CD4-positive, alpha-beta memory T cell (primary cell): ENCODE data around the gene COA8. TPM values are rescaled to one million over a fixed set of nuclear protein-coding genes. Genes with fewer than 3 reads are reported as not detected.

Experiments used
- CTCF ChIA-PET: fragments of 350-600 bp; sonication (Branson Sonifier 250); formaldehyde crosslinking; loops from one replicate; lab custom pipeline; 2021; ENCODE audit warnings: inconsistent platforms; ENCODE audit not compliant: partially characterized antibody; lab: Charles Lee
- POLR2A ChIA-PET: fragments of 350-600 bp; sonication (Branson Sonifier 250); formaldehyde crosslinking; loops from one replicate; lab custom pipeline; 2021; ENCODE audit not compliant: partially characterized antibody; lab: Charles Lee
- DNase-seq, 5 donors: peaks; one replicate each; pipeline versions ENCODE4 v3.0.0 to v3.0.0-alpha.2; 2020 to 2022; ENCODE audit warnings: mixed read lengths in 1 of 5
- H3K27ac ChIP-seq: one replicate; pipeline ENCODE4 v1.7.0; 2013; ENCODE audit warnings: low read depth, low read length
- H3K27me3 ChIP-seq: 2 replicates; pipeline ENCODE4 v1.7.0; 2013; ENCODE audit warnings: mild to moderate bottlenecking, low read length, moderate library complexity; ENCODE audit not compliant: insufficient read depth
- H3K36me3 ChIP-seq: 2 replicates; pipeline ENCODE4 v1.7.0; 2013; ENCODE audit warnings: mild to moderate bottlenecking, low read length, moderate library complexity; ENCODE audit not compliant: insufficient read depth
- H3K4me1 ChIP-seq: 2 replicates; pipeline ENCODE4 v1.7.0; 2013; ENCODE audit warnings: mild to moderate bottlenecking, low read length, moderate library complexity; ENCODE audit not compliant: insufficient read depth
- H3K4me3 ChIP-seq, 2 donors: one replicate each; pipeline ENCODE4 v1.7.0; 2013; ENCODE audit warnings: low read length in 2 of 2, mild to moderate bottlenecking in 1 of 2
- H3K9me3 ChIP-seq, 2 donors: one replicate each; pipeline ENCODE4 v1.7.0; 2013; ENCODE audit warnings: low read length in 2 of 2, control low read depth in 1 of 2; ENCODE audit not compliant: control insufficient read depth in 1 of 2
- H3K27ac Mint-ChIP-seq, 7 donors: one replicate each; pipeline ENCODE4 v1.8.0; 2020 to 2021; ENCODE audit warnings: mixed read lengths in 7 of 7, mild to moderate bottlenecking in 6 of 7, inconsistent platforms in 3 of 7, moderate library complexity in 3 of 7
- H3K27me3 Mint-ChIP-seq, 2 donors: one replicate each; pipeline ENCODE4 v1.8.0; 2020 to 2021; ENCODE audit warnings: mixed read lengths in 2 of 2
- H3K36me3 Mint-ChIP-seq, 2 donors: one replicate each; pipeline ENCODE4 v1.8.0; 2020 to 2021; ENCODE audit warnings: mixed read lengths in 2 of 2, inconsistent platforms in 1 of 2, mild to moderate bottlenecking in 1 of 2
- H3K4me1 Mint-ChIP-seq, 4 donors: one replicate each; pipeline ENCODE4 v1.8.0; 2020 to 2021; ENCODE audit warnings: mixed read lengths in 4 of 4, mild to moderate bottlenecking in 1 of 4
- H3K4me3 Mint-ChIP-seq, 8 donors: one replicate each; pipeline ENCODE4 v1.8.0; 2020 to 2021; ENCODE audit warnings: mixed read lengths in 8 of 8, mild to moderate bottlenecking in 7 of 8, moderate library complexity in 6 of 8, inconsistent platforms in 3 of 8
- H3K9me3 Mint-ChIP-seq, 8 donors: one replicate each; pipeline ENCODE4 v1.8.0; 2020 to 2021; ENCODE audit warnings: mixed read lengths in 8 of 8, mild to moderate bottlenecking in 5 of 8, inconsistent platforms in 3 of 8, moderate library complexity in 1 of 8
- intact Hi-C: fragments of 100-400 bp; cut with micrococcal nuclease; formaldehyde crosslinking; loops from one replicate; pipeline ENCODE4 v1.15.1; 2023
- polyA plus RNA-seq, 2 donors: library from polyadenylated mRNA; unstranded; fragments of 300-500 nt; fragmentation: Illumina TruSeq; gene quantifications; one replicate each; pipeline ENCODE4 v1.2.3, GENCODE V29; 2021
- total RNA-seq, 2 experiments: library from RNA; stranded (reverse); gene quantifications; one replicate each; pipeline ENCODE4 v1.2.3, GENCODE V29; 2021

The COA8 gene
- 10 to 100 TPM; 26.1 to 29.2 TPM for total RNA-seq
- 10 to 100 TPM; 52.9 to 63.9 TPM for polyA plus RNA-seq

DNA sequence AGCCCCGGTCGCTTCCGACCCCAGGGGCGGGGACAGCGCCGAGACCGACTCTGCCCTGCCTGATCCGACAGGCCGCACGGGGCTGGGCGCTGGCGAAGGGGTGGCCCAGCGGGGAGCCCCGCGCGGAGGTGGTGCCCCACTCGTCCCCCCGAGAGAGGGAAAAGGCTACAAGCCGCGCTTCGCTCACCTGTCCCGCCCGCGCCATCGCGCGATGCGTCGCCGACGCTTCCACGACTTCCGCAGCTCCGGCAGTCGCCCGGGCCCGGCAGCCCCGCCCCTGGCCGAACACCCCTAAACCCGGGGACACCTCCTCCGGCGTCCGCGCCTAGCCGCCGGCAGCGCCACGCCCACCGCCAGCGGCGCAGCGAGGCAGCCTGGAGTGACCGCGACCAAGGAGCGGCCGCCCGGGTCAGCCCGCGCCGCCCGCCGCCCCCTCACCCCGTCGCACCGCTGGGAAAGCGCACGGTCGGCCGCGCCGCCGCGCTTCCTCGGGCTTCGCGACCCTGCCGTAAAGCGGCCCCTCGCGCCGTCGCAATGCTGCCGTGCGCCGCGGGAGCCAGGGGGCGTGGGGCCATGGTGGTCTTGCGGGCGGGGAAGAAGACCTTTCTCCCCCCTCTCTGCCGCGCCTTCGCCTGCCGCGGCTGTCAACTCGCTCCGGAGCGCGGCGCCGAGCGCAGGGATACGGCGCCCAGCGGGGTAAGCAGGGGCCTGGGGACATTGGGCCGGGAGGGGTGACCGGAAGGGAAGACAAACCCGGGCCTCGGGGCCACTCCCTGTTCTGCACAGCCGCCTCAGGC, at the start of gene COA8, which contains the start of gene BAG5:
Gene COA8 (plus strand): TSS at position 532 of the 797 bp plus-strand sequence. CDS start 42 bp downstream, at position 574.
Gene BAG5 (minus strand): TSS at position 229 of the 797 bp plus-strand sequence. CDS start 1,493 bp downstream, outside the sequence.
- Histone ChIP-seq H3K36me3 (no peaks in the 10 kb centered on the region), H3K4me3 (peak within 1 kb of the TSS; percentile 84), H3K27me3 (no peaks in the 10 kb centered on the region), H3K9me3 (no peaks in the 10 kb centered on the region), H3K27ac (peak within 1 kb of the TSS; percentile 81), H3K4me1 (peaks cover 56% of the 10 kb centered on the region)
- DNase-seq = peak; percentile 88 to 93 (median 89)
- H3K36me3 Mint-ChIP-seq = peaks cover 12 to 44% of the 10 kb centered on the region in 2 donors
- H3K9me3 Mint-ChIP-seq = no peaks in the 10 kb centered on the region
- CTCF ChIA-PET = interaction anchor here (1.6 to 1.7 kb wide), 3 partner anchors 15 to 44 kb away, joined by 4 to 5 read pairs (median 4); no protein-coding TSS in a partner anchor
- intact Hi-C loops = loop anchor here (1.0 to 5.0 kb wide), 5 partner anchors 34 to 360 kb away; partner anchors contain the start of genes EIF5, KLC1, TRMT61A and XRCC3
- POLR2A ChIA-PET = interaction anchor here (0.6 to 5.5 kb wide), 11 partner anchors 11 to 178 kb away, joined by 3 to 31 read pairs (median 4); partner anchors contain the start of genes CKB, KLC1, MARK3 and TRMT61A
- H3K27ac Mint-ChIP-seq = peak within 1 kb of the TSS; percentile 93 to 98 (median 96)
- peaks cover 31 to 74% (median 56%) of the 10 kb centered on the region in 4 donors for H3K4me1 Mint-ChIP-seq
- no peaks in the 10 kb centered on the region for H3K27me3 Mint-ChIP-seq
- peak within 1 kb of the TSS; percentile 93 to 98 (median 94) for H3K4me3 Mint-ChIP-seq

- Histone ChIP-seq H3K9me3 (no peaks in the 10 kb centered on the region), H3K27me3 (no peaks in the 10 kb centered on the region), H3K27ac (no peak overlapping the region), H3K36me3 (no peaks in the 10 kb centered on the region), H3K4me3 (no peak overlapping the region), H3K4me1 (peaks cover 8% of the 10 kb centered on the region)
- intact Hi-C loops = no loop called here
- CTCF ChIA-PET = no interaction called here
- H3K4me1 Mint-ChIP-seq = peaks cover 2 to 15% (median 6%) of the 10 kb centered on the region in 4 donors
- H3K9me3 Mint-ChIP-seq = peaks cover 0 to 6% (median 0%) of the 10 kb centered on the region in 8 donors
- DNase-seq = no peak
- peak overlapping the region in 1 of 7 donors; percentile 55 for H3K27ac Mint-ChIP-seq
- peaks cover 0 to 3% of the 10 kb centered on the region in 2 donors for H3K27me3 Mint-ChIP-seq
- POLR2A ChIA-PET = no interaction called here
- peaks cover 3 to 12% of the 10 kb centered on the region in 2 donors for H3K36me3 Mint-ChIP-seq
- H3K4me3 Mint-ChIP-seq = no peak overlapping the region
Measured at GRCh38 chr14:103514596-103515421, 48.0 kb upstream of the COA8 start.

DNA sequence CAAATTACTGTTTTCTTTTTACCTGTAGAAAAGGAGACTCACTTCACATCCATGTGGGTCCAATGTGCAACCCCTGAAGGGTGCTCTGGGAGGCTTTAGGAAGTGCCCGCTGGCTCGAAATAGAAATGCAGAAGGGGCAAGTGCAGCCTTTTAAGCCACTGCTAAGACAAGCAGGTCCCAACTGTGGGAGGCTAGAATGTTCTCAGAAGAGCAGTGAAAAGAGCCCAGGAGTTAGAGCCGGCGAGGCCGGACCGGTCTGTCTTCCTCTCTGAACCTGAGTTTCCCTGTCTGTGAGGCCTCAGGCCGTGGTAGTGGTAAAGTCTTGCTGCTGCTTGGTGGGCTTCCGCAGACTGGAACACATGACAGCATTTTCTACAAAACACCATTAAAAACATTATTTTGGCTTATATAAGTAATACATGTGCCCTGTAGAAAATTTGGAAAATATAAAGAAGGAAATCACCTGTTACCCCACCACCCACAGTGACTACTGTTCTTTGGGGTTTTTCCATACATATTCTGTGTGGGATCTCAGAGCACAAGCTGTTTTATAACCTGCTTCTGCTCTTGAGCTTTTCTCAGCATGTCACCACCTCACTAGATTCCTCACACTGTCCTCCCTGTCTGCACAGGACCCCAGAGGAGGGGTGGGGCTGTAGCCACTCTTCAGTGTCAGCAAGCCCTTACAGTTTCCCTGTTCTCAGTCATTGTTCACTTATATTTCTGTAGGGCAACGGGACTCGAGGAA, 46.2 kb upstream of the COA8 start:
- Histone ChIP-seq H3K4me3 (no peak overlapping the region), H3K27ac (no peak overlapping the region), H3K36me3 (no peaks in the 10 kb centered on the region), H3K9me3 (no peaks in the 10 kb centered on the region), H3K4me1 (peaks cover 14% of the 10 kb centered on the region), H3K27me3 (no peaks in the 10 kb centered on the region)
- H3K36me3 Mint-ChIP-seq = peaks cover 0 to 4% of the 10 kb centered on the region in 2 donors
- POLR2A ChIA-PET = interaction anchor here (0.5 kb wide), 1 partner anchor 1671 kb away, joined by 3 read pairs; no protein-coding TSS in a partner anchor
- H3K9me3 Mint-ChIP-seq = peaks cover 0 to 5% (median 0%) of the 10 kb centered on the region in 8 donors
- DNase-seq = no peak
- CTCF ChIA-PET = interaction anchor here (1.0 to 7.2 kb wide), 4 partner anchors 13 to 39 kb away, joined by 3 to 78 read pairs (median 4); partner anchors contain the start of gene TRMT61A
- H3K4me3 Mint-ChIP-seq = no peak overlapping the region
- intact Hi-C loops = no loop called here
- peaks cover 0 to 3% of the 10 kb centered on the region in 2 donors for H3K27me3 Mint-ChIP-seq
- H3K27ac Mint-ChIP-seq = peak overlapping the region in 3 of 7 donors; percentile 13 to 59 (median 24)
- H3K4me1 Mint-ChIP-seq = peaks cover 2 to 15% (median 6%) of the 10 kb centered on the region in 4 donors

DNA sequence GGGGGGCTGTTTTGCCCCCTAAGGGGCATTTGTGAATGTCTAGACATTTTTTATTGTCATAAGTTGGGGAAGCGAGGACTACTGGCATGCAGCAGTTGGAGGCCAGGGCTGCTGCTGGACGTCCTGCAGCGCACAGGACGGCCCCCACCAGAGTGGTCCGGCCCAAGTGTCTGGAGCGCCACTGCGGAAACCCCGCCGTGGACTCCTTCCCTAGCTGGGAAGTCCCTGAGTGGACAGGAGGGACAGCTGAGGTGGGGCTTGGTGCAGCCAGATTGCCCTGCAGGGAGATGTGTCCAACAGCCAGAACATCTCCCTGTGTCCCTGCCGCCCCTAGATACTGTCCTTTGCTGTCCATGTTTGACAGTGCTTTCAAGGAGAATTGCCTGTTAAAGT, 45.6 kb upstream of the COA8 start:
- Mint-ChIP-seq H3K27ac (peak overlapping the region in 1 of 7 donors; percentile 13), H3K36me3 (peaks cover 0 to 3% of the 10 kb centered on the region in 2 donors)
- POLR2A ChIA-PET = no interaction called here

DNA sequence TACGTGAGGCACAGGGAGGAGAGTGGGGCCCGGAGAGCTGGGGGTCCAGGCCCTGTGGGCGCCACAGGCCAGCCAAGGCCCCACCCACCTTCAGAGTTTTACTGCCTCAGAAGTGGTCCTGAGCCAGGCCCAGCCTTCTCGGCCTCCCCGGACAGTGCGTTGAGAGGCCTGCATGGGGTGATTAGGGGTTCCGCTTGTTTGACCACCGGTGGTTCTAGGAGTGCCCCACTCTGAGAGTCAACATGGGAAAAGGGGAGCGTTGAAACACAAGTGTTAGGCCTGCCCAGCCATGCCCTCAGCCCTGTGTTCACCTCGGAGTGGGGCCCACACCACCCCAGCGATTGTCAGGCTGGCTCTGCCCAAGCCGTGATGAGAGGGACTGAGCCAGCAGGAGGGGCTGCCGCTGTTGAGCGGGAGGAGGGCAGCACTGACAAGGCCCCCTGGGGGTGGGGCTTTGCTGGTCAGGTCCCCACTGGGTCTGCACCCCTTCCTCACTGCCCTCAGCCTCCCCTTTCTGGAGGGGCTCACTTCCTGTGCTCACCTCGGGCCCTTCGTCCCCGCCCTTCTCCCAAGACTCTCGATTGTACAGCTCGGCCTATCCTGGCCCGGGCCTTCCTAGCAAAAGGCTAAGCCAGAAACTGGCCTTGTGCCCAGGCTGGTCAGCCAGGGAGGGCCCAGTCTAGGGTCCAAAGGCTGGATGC, 44.9 kb upstream of the COA8 start:
- Histone ChIP-seq H3K27ac (no peak overlapping the region), H3K4me3 (no peak overlapping the region), H3K27me3 (no peaks in the 10 kb centered on the region), H3K4me1 (peaks cover 20% of the 10 kb centered on the region), H3K36me3 (no peaks in the 10 kb centered on the region), H3K9me3 (no peaks in the 10 kb centered on the region)
- intact Hi-C loops = loop anchor here (1.0 kb wide), 1 partner anchor 28 kb away; no protein-coding TSS in a partner anchor
- POLR2A ChIA-PET = no interaction called here
- H3K27ac Mint-ChIP-seq = no peak overlapping the region
- peaks cover 0 to 1% (median 0%) of the 10 kb centered on the region in 8 donors for H3K9me3 Mint-ChIP-seq
- no peak for DNase-seq
- H3K36me3 Mint-ChIP-seq = peaks cover 0 to 1% of the 10 kb centered on the region in 2 donors
- no peak overlapping the region for H3K4me3 Mint-ChIP-seq
- peaks cover 2 to 15% (median 6%) of the 10 kb centered on the region in 4 donors for H3K4me1 Mint-ChIP-seq
- H3K27me3 Mint-ChIP-seq = peaks cover 0 to 3% of the 10 kb centered on the region in 2 donors
- CTCF ChIA-PET = interaction anchor here (0.7 to 7.2 kb wide), 14 partner anchors 8 to 67 kb away, joined by 3 to 78 read pairs (median 4); partner anchors contain the start of gene COA8

More for the DNA sequence above, 45.6 kb upstream of the COA8 start:
- Mint-ChIP-seq H3K27me3 (peaks cover 0 to 3% of the 10 kb centered on the region in 2 donors), H3K9me3 (peaks cover 0 to 3% (median 0%) of the 10 kb centered on the region in 8 donors), H3K4me3 (no peak overlapping the region), H3K4me1 (peaks cover 2 to 15% (median 6%) of the 10 kb centered on the region in 4 donors)
- CTCF ChIA-PET = interaction anchor here (1.0 to 7.2 kb wide), 4 partner anchors 12 to 40 kb away, joined by 3 to 78 read pairs (median 4); partner anchors contain the start of gene TRMT61A
- H3K9me3 ChIP-seq = no peaks in the 10 kb centered on the region
- no peak overlapping the region for H3K27ac ChIP-seq
- no peaks in the 10 kb centered on the region for H3K27me3 ChIP-seq
- no peak for DNase-seq
- H3K4me1 ChIP-seq = peaks cover 17% of the 10 kb centered on the region
- no peak overlapping the region for H3K4me3 ChIP-seq
- no peaks in the 10 kb centered on the region for H3K36me3 ChIP-seq
- intact Hi-C loops = no loop called here
